Spinal cord (tissue), 10 donors: ENCODE results near the gene C2orf68. TPM values are rescaled to one million over a fixed set of nuclear protein-coding genes. Genes with fewer than 3 reads are reported as not detected.
"Not testable (repeated sequence)": the region's sequence is repeated elsewhere in the genome, so short reads cannot be mapped to it uniquely, and the experiment has no call there.

ENCODE experiments used
- DNase-seq, 6 donors: peaks; one replicate each; pipeline versions ENCODE4 v3.0.0 to v3.0.0-alpha.2; 2013 to 2015; ENCODE audit warnings: low spot score in 6 of 6, low read depth in 4 of 6
- H3K27ac ChIP-seq: one replicate; pipeline ENCODE4 v1.5.1; 2013; ENCODE audit warnings: low read depth, low read length, control low read depth
- H3K27me3 ChIP-seq: one replicate; pipeline ENCODE4 v1.6.1; 2013; ENCODE audit warnings: low read length; ENCODE audit not compliant: control insufficient read depth, insufficient read depth
- H3K36me3 ChIP-seq: one replicate; pipeline ENCODE4 v1.6.1; 2013; ENCODE audit warnings: low read length; ENCODE audit not compliant: control insufficient read depth, insufficient read depth
- H3K4me1 ChIP-seq: one replicate; pipeline ENCODE4 v1.6.1; 2013; ENCODE audit warnings: low read length; ENCODE audit not compliant: control insufficient read depth, insufficient read depth
- H3K4me3 ChIP-seq: one replicate; pipeline ENCODE4 v1.5.1; 2013; ENCODE audit warnings: low read depth, low read length, control low read depth
- H3K9me3 ChIP-seq: one replicate; pipeline ENCODE4 v1.6.1; 2013; ENCODE audit warnings: low read length; ENCODE audit not compliant: control insufficient read depth, insufficient read depth
- WGBS: methylation state at CpG from one replicate; pipeline ENCODE4 v1.1.5; 2013; ENCODE audit warnings: missing lambda C conversion rate; ENCODE audit not compliant: insufficient coverage; 5-methylcytosine and 5-hydroxymethylcytosine counted together
- polyA plus RNA-seq, 2 donors: library from polyadenylated mRNA; unstranded; fragments of 120-200 nt; gene quantifications; one replicate each; pipeline ENCODE4 v1.2.1, GENCODE V29; 2013; ENCODE audit not compliant: insufficient read length in 2 of 2
- total RNA-seq, 2 donors: library from RNA; depleted of rRNA in 1 of 2; stranded (reverse); fragments of 120-200 nt in 1 of 2; fragments of >200 nt in 1 of 2; gene quantifications; one replicate each; pipeline versions ENCODE4 v1.2.3 to v1.2.4, GENCODE V29; 2013 to 2014
- donor health status: healthy.

The C2orf68 gene
- total and polyA plus RNA-seq, 4 donors, result 31.6 to 53.0 (median 41.0) TPM

- 97% methylated on average over 6 of the region's 10 CpGs for WGBS
Observed at GRCh38 chr2:85613717-85614515, 2.0 kb upstream of the C2orf68 start.

DNA sequence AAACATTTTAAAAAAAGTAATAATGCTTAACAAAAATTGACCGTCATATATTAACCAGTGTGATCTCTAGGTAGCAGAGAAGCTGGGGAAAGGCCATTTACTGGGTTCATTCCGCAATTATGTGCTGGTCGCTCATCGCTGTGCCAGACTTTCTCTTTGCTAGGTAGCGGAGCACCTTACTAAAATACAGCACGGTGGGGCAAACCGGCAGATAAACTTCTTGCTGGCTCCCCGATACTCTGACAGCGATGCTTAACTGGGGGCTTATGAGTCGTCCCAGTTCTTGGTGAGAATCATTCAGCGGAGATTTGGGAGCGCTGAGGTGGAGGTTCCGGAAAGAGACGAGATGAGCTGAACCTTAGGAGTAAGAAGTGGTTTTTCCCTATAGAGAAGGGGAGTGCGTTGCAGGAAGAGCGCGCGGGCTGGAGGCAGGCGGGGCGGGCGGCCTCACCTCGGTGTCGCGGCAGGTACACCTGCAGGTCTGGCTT is 605 bp downstream of the C2orf68 start:
- peaks cover 38% of the 10 kb centered on the region for H3K4me1 ChIP-seq
- H3K27me3 ChIP-seq, result no peaks in the 10 kb centered on the region
- no peak for DNase-seq
- H3K27ac ChIP-seq, result peak overlapping the region; percentile 54
- 5% methylated on average over 22 of the region's 24 CpGs for WGBS
- H3K4me3 ChIP-seq, result peak overlapping the region; percentile 59
- H3K36me3 ChIP-seq, result peaks cover 25% of the 10 kb centered on the region
- H3K9me3 ChIP-seq, result no peaks in the 10 kb centered on the region

More at GRCh38 chr2:85613717-85614515, 2.0 kb upstream of the C2orf68 start:
- Histone ChIP-seq H3K27ac (no peak overlapping the region), H3K27me3 (no peaks in the 10 kb centered on the region), H3K4me1 (peaks cover 40% of the 10 kb centered on the region), H3K36me3 (peaks cover 21% of the 10 kb centered on the region), H3K4me3 (no peak overlapping the region), H3K9me3 (no peaks in the 10 kb centered on the region)
- no peak for DNase-seq

DNA sequence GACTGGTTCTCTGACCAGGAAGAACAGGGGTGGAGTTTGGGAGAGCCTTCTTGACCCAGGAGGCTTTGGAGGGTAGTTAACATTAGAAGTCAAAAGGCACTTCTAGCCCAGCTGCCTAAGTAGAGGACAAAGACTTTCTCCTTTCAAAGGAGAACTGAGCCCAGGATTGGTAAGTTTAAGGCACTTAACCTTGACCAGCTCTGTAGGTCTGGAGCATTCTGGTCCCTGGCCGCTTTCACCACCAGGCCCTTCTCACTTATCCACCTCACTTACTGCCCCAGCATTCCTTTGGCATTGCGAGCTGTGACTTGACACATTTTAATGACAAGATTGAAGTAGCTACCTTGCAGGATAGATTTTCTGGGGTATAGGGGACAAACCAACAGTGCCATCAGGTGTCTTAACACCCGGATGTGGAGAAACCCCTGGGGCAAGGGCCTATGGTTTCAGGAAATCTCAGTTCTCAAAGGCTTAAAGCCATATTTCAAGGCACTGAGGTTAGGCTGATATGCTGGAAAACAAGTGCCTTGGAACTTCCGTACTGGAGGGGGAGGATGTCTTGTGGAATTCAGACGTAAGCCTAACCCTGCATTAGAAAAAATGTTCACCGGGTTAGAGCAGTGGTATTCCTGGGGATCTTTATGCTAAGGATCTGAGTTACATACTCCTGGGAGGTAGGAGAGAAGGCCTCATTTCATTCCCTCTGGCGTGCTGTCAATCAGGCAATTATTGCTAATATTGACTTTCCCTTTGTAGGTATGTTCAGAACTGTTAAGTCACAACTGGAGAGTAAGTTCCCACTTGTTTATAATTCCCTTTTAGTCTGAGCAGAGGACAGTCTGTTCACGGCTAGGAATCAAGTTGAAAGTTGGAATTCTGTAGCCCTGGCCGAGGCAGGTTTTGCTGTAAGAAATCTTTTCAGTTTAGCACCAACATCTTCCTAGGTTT is 4.3 kb downstream of the C2orf68 start:
- peaks cover 25% of the 10 kb centered on the region for H3K36me3 ChIP-seq

GRCh38 chr2:85606116-85606455 is 5.8 kb downstream of the C2orf68 start:
- H3K27me3 ChIP-seq, result no peaks in the 10 kb centered on the region
- H3K9me3 ChIP-seq, result no peaks in the 10 kb centered on the region
- H3K4me3 ChIP-seq, result peak overlapping the region; percentile 12
- WGBS, result 28% methylated on average over 6 of the region's 7 CpGs
- peaks cover 50% of the 10 kb centered on the region for H3K4me1 ChIP-seq
- H3K27ac ChIP-seq, result peak overlapping the region; percentile 81
- DNase-seq, result no peak
- peaks cover 26% of the 10 kb centered on the region for H3K36me3 ChIP-seq

More for the DNA sequence above, 4.3 kb downstream of the C2orf68 start:
- H3K4me1 ChIP-seq, result peaks cover 48% of the 10 kb centered on the region
- H3K9me3 ChIP-seq, result no peaks in the 10 kb centered on the region
- DNase-seq, result no peak
- H3K27me3 ChIP-seq, result no peaks in the 10 kb centered on the region
- WGBS, result 93% methylated on average over 3 of the region's 9 CpGs
- no peak overlapping the region for H3K4me3 ChIP-seq
- no peak overlapping the region for H3K27ac ChIP-seq

- Histone ChIP-seq H3K27me3 (no peaks in the 10 kb centered on the region), H3K9me3 (no peaks in the 10 kb centered on the region), H3K4me1 (peaks cover 50% of the 10 kb centered on the region), H3K4me3 (peak overlapping the region; percentile 12), H3K36me3 (peaks cover 31% of the 10 kb centered on the region), H3K27ac (peak overlapping the region; percentile 81)
- peak in 2 of 6 donors; percentile 87 to 88 for DNase-seq
- 16% methylated on average over 2 of the region's 4 CpGs for WGBS
Observed at GRCh38 chr2:85605406-85606115, 6.3 kb downstream of the C2orf68 start.

DNA sequence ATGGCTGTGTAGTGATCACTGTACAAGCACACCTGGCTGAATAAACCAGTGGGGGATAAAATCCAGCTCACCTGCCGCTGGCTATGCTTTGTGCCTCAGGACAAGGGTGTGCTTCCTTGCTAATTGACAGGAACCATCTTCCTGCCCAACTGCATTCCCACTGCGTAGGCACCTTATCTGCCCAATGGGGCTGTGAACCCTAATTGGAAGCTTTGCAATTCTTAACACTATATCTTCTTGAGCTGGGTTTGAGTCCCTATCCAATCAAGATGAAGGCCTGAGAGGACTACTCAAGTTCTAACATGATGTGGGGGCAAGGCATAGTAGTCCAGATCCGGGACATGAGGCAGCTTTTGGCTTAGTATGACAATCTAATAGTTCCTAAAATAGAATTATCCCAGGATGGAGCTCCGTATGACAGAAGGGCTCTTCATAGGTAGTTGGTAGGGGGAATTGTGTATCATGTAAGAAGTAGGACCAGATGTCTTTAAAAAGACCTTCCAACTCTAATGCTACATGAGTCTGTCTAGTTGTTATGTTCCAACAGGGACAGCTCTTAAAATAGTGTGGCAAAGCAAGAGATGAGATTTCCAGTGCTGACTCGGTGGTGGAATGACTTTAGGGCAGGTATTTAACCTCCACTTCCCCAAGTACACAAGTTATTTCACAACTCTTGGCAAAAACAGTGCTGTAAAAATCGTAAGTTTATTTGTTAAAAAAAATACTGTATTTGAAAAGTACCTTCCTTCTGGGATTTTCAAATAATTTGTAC is 7.1 kb downstream of the C2orf68 start:
- Histone ChIP-seq H3K27me3 (no peaks in the 10 kb centered on the region), H3K4me1 (peaks cover 43% of the 10 kb centered on the region), H3K9me3 (no peaks in the 10 kb centered on the region), H3K27ac (peak overlapping the region; percentile 81), H3K36me3 (peaks cover 32% of the 10 kb centered on the region), H3K4me3 (no peak overlapping the region)
- DNase-seq, result no peak
- 100% methylated on average over 1 of the region's 6 CpGs for WGBS

DNA sequence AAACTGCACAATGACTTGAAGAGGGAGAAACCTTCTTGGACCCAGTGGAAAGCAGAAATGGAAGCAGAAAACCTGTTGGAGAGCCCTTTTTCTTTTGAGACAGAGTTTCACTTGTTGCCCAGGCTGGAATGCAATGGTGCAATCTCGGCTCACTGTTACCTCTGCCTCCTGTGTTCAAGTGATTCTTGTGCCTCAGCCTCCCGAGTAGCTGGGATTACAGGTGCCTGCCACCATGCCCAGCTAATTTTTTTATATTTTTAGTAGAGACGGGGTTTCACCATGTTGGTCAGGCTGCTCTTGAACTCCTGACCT is 7.8 kb downstream of the C2orf68 start:
- DNase-seq, H3K27ac ChIP-seq, H3K27me3 ChIP-seq, H3K4me3 ChIP-seq, H3K9me3 ChIP-seq: not testable (repeated sequence)
- peaks cover 32% of the 10 kb centered on the region for H3K36me3 ChIP-seq
- H3K4me1 ChIP-seq, result peaks cover 43% of the 10 kb centered on the region
- WGBS, result 94% methylated on average over 2 of the region's 3 CpGs

DNA sequence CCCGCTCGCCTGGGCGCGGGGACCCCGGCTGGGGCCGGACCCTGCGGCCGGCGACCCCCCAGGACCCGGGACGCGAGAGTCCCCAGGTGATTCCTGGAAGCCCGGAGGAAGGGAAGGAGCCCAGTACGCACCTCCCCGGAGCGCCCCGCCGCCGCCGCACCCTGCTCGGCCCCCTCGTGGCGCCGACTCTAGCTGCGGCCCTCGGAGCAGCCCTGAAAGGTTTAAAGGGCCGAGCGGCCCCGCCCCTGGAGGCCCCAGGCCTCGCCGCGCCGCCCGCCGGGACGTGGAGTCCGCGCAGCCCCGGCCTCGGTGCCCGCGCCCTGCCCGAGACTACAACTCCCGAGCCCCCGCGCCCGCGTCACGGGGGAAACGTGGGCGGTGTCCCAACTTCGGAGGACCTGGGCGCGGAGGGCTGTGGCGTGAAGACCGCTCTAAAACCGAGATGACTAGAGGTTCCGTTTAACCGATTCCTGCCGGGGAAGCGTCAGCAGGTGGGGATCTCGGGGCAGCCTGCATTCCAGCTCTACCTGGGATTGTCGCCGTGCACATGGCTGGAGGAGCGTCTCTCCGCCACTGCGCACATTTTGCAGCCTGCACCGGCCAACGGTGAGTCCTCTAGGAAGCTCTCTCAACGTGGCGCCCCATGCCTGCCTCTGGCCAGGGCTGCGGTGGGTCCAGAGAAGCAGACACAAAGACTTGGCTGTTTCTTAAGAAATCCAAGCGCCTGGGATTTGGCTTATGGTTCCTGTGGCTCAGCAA is 9.2 kb downstream of the C2orf68 start, which contains the start of gene TMEM150A:
TSS of gene TMEM150A (minus strand) at position 223 of the 759 bp plus-strand sequence. CDS start 750 bp downstream, outside the sequence.
- Histone ChIP-seq H3K27me3 (no peaks in the 10 kb centered on the region), H3K27ac (peak within 1 kb of the TSS; percentile 70), H3K4me1 (peaks cover 43% of the 10 kb centered on the region), H3K36me3 (peaks cover 34% of the 10 kb centered on the region), H3K4me3 (peak within 1 kb of the TSS; percentile 89), H3K9me3 (no peaks in the 10 kb centered on the region)
- peak; percentile 71 to 97 (median 84) for DNase-seq
- WGBS, result under 1% methylated on average over 73 of the region's 73 CpGs
